Sigmoid colon (tissue), 7 donors: ENCODE measurements around the gene NRXN3. TPM values are rescaled to one million over a fixed set of nuclear protein-coding genes. Genes with fewer than 3 reads are reported as not detected.

Source experiments
- DNase-seq: peaks from one replicate; pipeline ENCODE4 v3.0.0-alpha.2; 2019
- H3K27ac ChIP-seq, 4 donors: fragments of 200-600 bp; sonication (generic); one replicate each; pipeline ENCODE4 v1.5.1; 2016 to 2019; ENCODE audit warnings: mild to moderate bottlenecking in 1 of 4
- H3K27me3 ChIP-seq, 3 donors: fragments of 200-600 bp; sonication (generic); one replicate each; pipeline ENCODE4 v1.5.1; 2019; ENCODE audit warnings: mild to moderate bottlenecking in 1 of 3
- H3K36me3 ChIP-seq, 4 donors: fragments of 200-600 bp; sonication (generic); one replicate each; pipeline ENCODE4 v1.5.1; 2016 to 2019
- H3K4me1 ChIP-seq, 4 donors: fragments of 200-600 bp; sonication (generic); one replicate each; pipeline ENCODE4 v1.5.1; 2017 to 2019
- H3K4me3 ChIP-seq, 4 donors: fragments of 200-600 bp; sonication (generic); one replicate each; pipeline ENCODE4 v1.5.1; 2017 to 2019; ENCODE audit warnings: mild to moderate bottlenecking in 2 of 4, moderate library complexity in 1 of 4
- H3K9me3 ChIP-seq, 4 donors: fragments of 200-600 bp in 3 of 4; sonication (generic) in 3 of 4; one replicate each; pipeline versions ENCODE4 v1.5.1 to v1.6.1; 2013 to 2019
- EP300 ChIP-seq, 4 donors: sonication (generic); formaldehyde crosslinking; IDR thresholded peaks; one replicate each; pipeline ENCODE4 v1.6.1; 2017; ENCODE audit warnings: antibody characterized with exemption in 4 of 4
- POLR2A ChIP-seq, 2 donors: fragments of 450-650 bp; IDR thresholded peaks; one replicate each; pipeline ENCODE4 v1.6.1; 2016; ENCODE audit warnings: antibody characterized with exemption in 2 of 2, mild to moderate bottlenecking in 2 of 2, moderate library complexity in 2 of 2
- POLR2AphosphoS5 ChIP-seq, 4 donors: sonication (generic); formaldehyde crosslinking; IDR thresholded peaks; one replicate each; pipeline ENCODE4 v1.6.1; 2017; ENCODE audit warnings: antibody characterized with exemption in 4 of 4
- WGBS, 2 donors: extraction: QIAGEN DNeasy Blood & Tissue Kit; methylation state at CpG; one replicate each; pipeline ENCODE4 v1.1.7; 2013; 5-methylcytosine and 5-hydroxymethylcytosine counted together
- intact Hi-C: fragments of 100-400 bp; cut with DNase I; formaldehyde crosslinking; loops from one replicate; pipeline ENCODE4 v1.15.1; 2023
- polyA plus RNA-seq, 3 donors: library from polyadenylated mRNA; stranded (reverse); fragments of 200-250 nt; gene quantifications; one replicate each; pipeline ENCODE4 v1.2.3, GENCODE V29; 2013
- total RNA-seq, 4 donors: library from RNA; depleted of rRNA; stranded (reverse); fragments of >200 nt; gene quantifications; one replicate each; pipeline ENCODE4 v1.1.0, GENCODE V29; 2016
- TF ChIP-seq, protein P1 (sequence below), 4 experiments: fragments of 450-650 bp in 3 of 4; fragments of 200-600 bp in 1 of 4; IDR thresholded peaks; one replicate each; pipeline ENCODE4 v1.5.1; 2016 to 2019; ENCODE audit warnings: antibody characterized with exemption in 4 of 4, mild to moderate bottlenecking in 3 of 4, moderate library complexity in 2 of 4
- donor health status: healthy with polysubstance abuse.
- donor health status: Bipolar disorder and iron deficiency.
- donor health status: healthy.

NRXN3 gene
- total and polyA plus RNA-seq, 7 donors = 0.23 to 46.3 (median 23.2) TPM

DNA sequence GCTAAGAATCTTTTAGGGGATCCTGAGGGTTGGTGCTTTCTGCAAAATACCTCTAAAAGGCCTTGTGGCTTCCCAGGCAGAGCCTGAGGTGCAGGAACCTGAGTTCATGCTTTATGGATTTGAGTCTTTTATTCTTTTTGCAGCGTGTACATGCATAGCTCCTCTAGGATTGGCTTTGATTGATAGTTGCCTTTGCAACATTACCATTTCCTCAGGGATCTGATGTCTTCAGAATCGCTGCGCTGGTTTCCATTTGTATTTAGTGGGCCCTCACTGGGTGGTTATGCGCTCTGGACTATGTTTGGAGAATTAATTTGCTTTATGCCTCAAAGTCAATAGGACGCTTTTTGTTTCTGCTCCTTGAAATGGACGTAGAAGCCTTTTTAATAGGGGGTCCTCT, 16.1 kb downstream of the NRXN3 start:
- H3K27me3 ChIP-seq = no peaks in the 10 kb centered on the region
- no peak for DNase-seq
- H3K27ac ChIP-seq = no peak overlapping the region
- H3K36me3 ChIP-seq = no peaks in the 10 kb centered on the region
- intact Hi-C loops = no loop called here
- no peak overlapping the region for H3K4me3 ChIP-seq
- no peaks in the 10 kb centered on the region for H3K9me3 ChIP-seq
- 90 to 91% methylated on average over 6 of the region's 6 CpGs for WGBS, 2 donors
- no peak for TF ChIP-seq POLR2AphosphoS5 (IDR thresholded peaks at IDR 0.05)
- no peak for TF ChIP-seq EP300 (IDR thresholded peaks at IDR 0.05)
- TF ChIP-seq, protein P1, sequence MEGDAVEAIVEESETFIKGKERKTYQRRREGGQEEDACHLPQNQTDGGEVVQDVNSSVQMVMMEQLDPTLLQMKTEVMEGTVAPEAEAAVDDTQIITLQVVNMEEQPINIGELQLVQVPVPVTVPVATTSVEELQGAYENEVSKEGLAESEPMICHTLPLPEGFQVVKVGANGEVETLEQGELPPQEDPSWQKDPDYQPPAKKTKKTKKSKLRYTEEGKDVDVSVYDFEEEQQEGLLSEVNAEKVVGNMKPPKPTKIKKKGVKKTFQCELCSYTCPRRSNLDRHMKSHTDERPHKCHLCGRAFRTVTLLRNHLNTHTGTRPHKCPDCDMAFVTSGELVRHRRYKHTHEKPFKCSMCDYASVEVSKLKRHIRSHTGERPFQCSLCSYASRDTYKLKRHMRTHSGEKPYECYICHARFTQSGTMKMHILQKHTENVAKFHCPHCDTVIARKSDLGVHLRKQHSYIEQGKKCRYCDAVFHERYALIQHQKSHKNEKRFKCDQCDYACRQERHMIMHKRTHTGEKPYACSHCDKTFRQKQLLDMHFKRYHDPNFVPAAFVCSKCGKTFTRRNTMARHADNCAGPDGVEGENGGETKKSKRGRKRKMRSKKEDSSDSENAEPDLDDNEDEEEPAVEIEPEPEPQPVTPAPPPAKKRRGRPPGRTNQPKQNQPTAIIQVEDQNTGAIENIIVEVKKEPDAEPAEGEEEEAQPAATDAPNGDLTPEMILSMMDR (IDR thresholded peaks at IDR 0.05) = no peak
- TF ChIP-seq POLR2A (IDR thresholded peaks at IDR 0.05) = no peak
- no peaks in the 10 kb centered on the region for H3K4me1 ChIP-seq

DNA sequence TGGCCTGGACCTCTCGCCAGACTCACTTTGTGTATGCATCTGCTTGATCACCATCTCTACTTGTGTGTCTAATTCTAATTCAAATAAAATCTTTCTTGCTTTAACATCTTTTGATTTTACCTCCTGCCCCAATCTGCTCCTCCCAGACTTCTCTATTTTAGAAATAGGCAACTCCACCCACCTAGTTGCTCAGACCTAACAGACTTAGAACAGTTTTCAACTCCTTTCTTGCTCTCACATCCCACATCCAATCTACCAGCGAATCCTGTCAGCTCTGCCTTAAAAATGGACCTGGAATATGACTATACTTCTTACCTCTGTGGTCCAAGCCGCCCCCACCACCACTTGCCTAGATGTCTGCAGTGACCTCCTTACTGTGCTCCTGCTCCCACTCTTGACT, 18.7 kb downstream of the NRXN3 start:
- no peak overlapping the region for H3K27ac ChIP-seq
- 84 to 88% methylated on average over 3 of the region's 3 CpGs for WGBS, 2 donors

DNA sequence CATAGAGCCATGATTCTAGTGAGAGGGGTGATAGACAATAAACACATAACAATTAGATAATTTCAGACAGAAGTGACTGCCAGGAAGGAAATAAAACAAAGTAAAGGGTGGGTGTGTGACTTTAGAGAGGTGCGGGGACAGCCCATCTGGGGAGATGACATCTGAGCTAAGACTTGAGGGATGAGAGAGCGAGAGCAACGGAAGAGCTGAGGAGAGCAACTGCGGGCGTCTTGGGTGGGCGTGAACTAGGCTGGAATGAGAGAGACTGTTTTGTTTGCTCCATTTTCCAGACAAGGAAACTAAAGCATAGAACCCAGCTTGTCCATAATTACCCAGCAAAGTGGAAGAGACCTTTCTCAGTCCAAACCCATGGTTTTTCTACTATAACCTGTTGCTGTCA, 25.3 kb downstream of the NRXN3 start:
- Histone ChIP-seq H3K36me3 (no peaks in the 10 kb centered on the region), H3K27me3 (no peaks in the 10 kb centered on the region), H3K9me3 (no peaks in the 10 kb centered on the region), H3K4me1 (no peaks in the 10 kb centered on the region), H3K27ac (no peak overlapping the region), H3K4me3 (no peak overlapping the region)
- TF ChIP-seq, protein P1 (IDR thresholded peaks at IDR 0.05) = no peak
- no peak for TF ChIP-seq POLR2AphosphoS5 (IDR thresholded peaks at IDR 0.05)
- TF ChIP-seq EP300 (IDR thresholded peaks at IDR 0.05) = no peak
- no peak for TF ChIP-seq POLR2A (IDR thresholded peaks at IDR 0.05)
- 85 to 90% methylated on average over 6 of the region's 6 CpGs for WGBS, 2 donors
- DNase-seq = no peak
- intact Hi-C loops = no loop called here

More for the DNA sequence above, 18.7 kb downstream of the NRXN3 start:
- TF ChIP-seq, protein P1 (IDR thresholded peaks at IDR 0.05) = no peak
- TF ChIP-seq POLR2A (IDR thresholded peaks at IDR 0.05) = no peak
- intact Hi-C loops = no loop called here
- no peak for DNase-seq
- Histone ChIP-seq H3K36me3 (no peaks in the 10 kb centered on the region), H3K4me1 (no peaks in the 10 kb centered on the region), H3K4me3 (no peak overlapping the region), H3K27me3 (no peaks in the 10 kb centered on the region), H3K9me3 (no peaks in the 10 kb centered on the region)

DNA sequence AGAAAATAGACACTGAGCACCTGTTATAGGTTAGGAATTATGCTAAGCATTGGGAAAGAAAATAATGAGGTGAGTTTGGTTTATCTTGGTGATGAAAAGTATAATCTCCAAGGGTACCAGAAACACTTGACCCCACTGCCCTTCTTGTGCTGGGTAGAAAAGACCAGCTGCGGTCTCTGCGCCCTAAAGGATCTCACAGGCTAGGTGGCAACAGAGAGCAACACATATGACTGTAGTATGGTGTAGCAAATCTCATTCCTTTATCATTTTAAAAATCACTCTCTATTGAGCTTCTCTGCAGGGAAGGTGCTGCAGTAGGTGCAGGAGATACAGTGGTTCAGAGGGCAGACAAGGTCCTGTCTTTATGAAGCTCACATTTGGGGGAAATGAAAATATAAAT, 26.1 kb downstream of the NRXN3 start:
- intact Hi-C loops = no loop called here
- Histone ChIP-seq H3K4me1 (no peaks in the 10 kb centered on the region), H3K27ac (no peak overlapping the region), H3K4me3 (no peak overlapping the region), H3K27me3 (no peaks in the 10 kb centered on the region), H3K36me3 (no peaks in the 10 kb centered on the region), H3K9me3 (no peaks in the 10 kb centered on the region)
- no peak for TF ChIP-seq EP300 (IDR thresholded peaks at IDR 0.05)
- TF ChIP-seq, protein P1 (IDR thresholded peaks at IDR 0.05) = no peak
- TF ChIP-seq POLR2A (IDR thresholded peaks at IDR 0.05) = no peak
- TF ChIP-seq POLR2AphosphoS5 (IDR thresholded peaks at IDR 0.05) = no peak
- WGBS, 2 donors = 89 to 96% methylated on average over 2 of the region's 2 CpGs
- DNase-seq = no peak

DNA sequence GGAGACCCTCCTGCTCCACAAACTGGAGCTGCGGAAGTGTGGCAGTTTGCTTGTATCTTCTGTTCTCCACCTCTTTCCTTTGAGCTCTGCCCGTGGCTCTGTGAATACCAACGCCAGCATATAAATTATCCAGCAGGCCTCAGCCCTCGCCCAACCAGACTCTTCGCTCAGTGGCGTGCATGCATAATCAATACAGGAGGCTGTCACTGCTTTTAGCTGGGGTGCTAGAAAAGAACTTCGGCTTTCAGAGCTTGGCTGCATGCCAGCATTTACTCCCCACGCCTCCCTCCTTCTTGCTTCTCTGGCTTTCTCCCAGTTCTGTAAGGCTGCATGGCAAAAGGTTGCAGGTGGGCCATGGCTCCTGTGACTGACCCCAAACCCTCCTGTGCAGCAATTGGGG, 26.9 kb downstream of the NRXN3 start:
- WGBS, 2 donors = 78 to 79% methylated on average over 8 of the region's 8 CpGs
- Histone ChIP-seq H3K36me3 (no peaks in the 10 kb centered on the region), H3K4me1 (no peaks in the 10 kb centered on the region), H3K27me3 (no peaks in the 10 kb centered on the region), H3K9me3 (no peaks in the 10 kb centered on the region), H3K27ac (no peak overlapping the region), H3K4me3 (no peak overlapping the region)
- TF ChIP-seq, protein P1 (IDR thresholded peaks at IDR 0.05) = no peak
- no peak for TF ChIP-seq EP300 (IDR thresholded peaks at IDR 0.05)
- TF ChIP-seq POLR2AphosphoS5 (IDR thresholded peaks at IDR 0.05) = no peak
- no peak for TF ChIP-seq POLR2A (IDR thresholded peaks at IDR 0.05)
- DNase-seq = no peak
- intact Hi-C loops = no loop called here
